ENCODE results near the gene NCKAP1.
"Not testable (repeated sequence)": the region's sequence is repeated elsewhere in the genome, so short reads cannot be mapped to it uniquely, and the experiment has no call there.

The NCKAP1 gene

DNA sequence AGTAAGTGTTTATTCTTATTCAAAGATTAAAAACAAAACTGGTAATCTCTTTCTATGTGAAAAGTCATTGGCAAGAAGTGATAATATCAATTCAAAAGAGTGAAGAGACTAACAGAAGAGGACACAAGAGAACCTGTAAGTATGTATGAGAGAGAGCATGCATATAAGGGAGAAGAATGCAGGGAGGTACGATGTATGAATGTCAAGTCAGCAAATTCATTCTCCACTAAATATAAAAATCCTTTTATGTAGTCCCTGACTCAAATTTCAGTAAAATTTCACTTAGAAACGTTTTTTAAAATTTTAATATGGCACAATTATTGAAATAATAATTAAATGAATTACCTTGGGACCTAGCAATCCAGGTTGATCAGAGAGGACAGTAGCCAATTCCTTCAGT lies 55.3 kb downstream of the NCKAP1 start:
- Histone ChIP-seq H3K36me3 (ENCODE audit: insufficient read depth, low read length) (peaks cover 72% of the 10 kb centered on the region), H3K9ac (ENCODE audit: low read depth, low read length) (no peak overlapping the region), H3K4me3 (ENCODE audit: low read length) (no peak overlapping the region), H3K27me3 (ENCODE audit: control insufficient read depth, insufficient read depth, low read length) (no peaks in the 10 kb centered on the region), H3K4me2 (ENCODE audit: low read length) (no peak overlapping the region), H3K4me1 (ENCODE audit: control insufficient read depth, insufficient read depth, low read length) (no peaks in the 10 kb centered on the region), H3K9me3 (replicated peaks; ENCODE audit: low read length) (no peaks in the 10 kb centered on the region)

DNA sequence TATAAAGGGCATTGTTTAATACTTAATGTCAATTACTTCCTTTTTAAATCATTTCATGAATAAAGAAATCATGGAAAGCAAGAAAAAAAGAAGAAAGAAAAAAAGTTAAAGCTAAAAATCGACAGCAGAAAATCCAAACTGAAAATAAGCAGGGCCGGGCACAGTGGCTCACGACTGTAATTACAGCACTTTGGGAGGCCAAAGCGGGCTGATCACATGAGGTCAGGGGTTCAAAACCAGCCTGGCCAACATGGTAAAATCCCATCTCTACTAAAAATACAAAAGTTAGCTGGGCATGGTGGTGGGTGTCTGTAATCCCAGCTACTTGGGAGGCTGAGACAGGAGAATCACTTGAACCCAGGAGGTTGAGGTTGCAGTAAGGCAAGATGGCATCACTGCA lies 56.8 kb downstream of the NCKAP1 start:
- H3K9me3 ChIP-seq (replicated peaks; ENCODE audit: low read length); H3K4me3 ChIP-seq (ENCODE audit: low read length): not testable (repeated sequence)

DNA sequence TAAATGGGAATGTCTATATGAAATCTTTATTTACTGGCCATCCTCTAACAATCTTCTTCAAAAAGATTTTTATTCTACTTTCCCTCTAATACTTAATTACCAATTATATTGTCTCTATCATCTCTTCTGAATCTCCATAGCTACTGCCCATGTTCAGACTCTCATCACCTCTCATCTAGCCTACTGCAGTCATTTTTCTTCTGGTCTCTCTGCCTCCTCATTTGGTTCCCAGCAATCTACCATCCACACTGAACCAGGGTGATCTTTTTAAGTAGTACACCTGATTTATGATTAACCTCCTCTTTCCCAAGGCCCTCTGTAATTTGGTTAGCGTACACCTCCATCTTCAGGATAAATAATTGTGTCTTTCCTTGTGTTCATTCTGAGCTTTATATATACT lies 57.6 kb downstream of the NCKAP1 start:
- H3K9ac ChIP-seq (ENCODE audit: low read depth, low read length), result no peak overlapping the region
- H3K4me1 ChIP-seq (ENCODE audit: control insufficient read depth, insufficient read depth, low read length), result no peaks in the 10 kb centered on the region
- no peaks in the 10 kb centered on the region for H3K9me3 ChIP-seq (replicated peaks; ENCODE audit: low read length)
- H3K4me3 ChIP-seq (ENCODE audit: low read length), result no peak overlapping the region
- no peaks in the 10 kb centered on the region for H3K27me3 ChIP-seq (ENCODE audit: control insufficient read depth, insufficient read depth, low read length)
- no peak overlapping the region for H3K4me2 ChIP-seq (ENCODE audit: low read length)
- H3K36me3 ChIP-seq (ENCODE audit: insufficient read depth, low read length), result peaks cover 70% of the 10 kb centered on the region

More for the DNA sequence above, 56.8 kb downstream of the NCKAP1 start:
- not testable (repeated sequence) for H3K9ac ChIP-seq (ENCODE audit: low read depth, low read length); H3K4me1 ChIP-seq (ENCODE audit: control insufficient read depth, insufficient read depth, low read length); H3K4me2 ChIP-seq (ENCODE audit: low read length); H3K27me3 ChIP-seq (ENCODE audit: control insufficient read depth, insufficient read depth, low read length)
- peaks cover 72% of the 10 kb centered on the region for H3K36me3 ChIP-seq (ENCODE audit: insufficient read depth, low read length)

DNA sequence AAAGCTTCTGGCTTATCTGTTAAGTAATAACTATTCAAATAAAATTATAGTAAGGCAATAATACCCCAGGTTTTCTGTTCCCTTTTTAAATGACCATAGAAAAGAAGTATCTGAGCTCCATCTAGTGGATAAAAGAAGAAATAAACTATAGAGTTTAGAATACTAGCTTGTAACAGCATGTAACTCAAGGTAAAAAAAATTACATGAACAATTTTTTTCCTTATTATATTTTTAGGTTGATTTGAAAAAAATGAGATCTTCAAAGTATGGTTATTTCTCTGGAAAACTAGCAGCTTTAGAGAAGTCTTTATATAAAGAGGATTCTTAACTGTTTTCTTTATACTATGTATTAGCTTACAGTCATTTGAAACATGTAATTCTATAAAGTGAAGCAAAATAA lies 58.1 kb downstream of the NCKAP1 start:
- Histone ChIP-seq H3K9me3 (replicated peaks; ENCODE audit: low read length) (no peaks in the 10 kb centered on the region), H3K9ac (ENCODE audit: low read depth, low read length) (no peak overlapping the region), H3K4me3 (ENCODE audit: low read length) (no peak overlapping the region), H3K4me2 (ENCODE audit: low read length) (no peak overlapping the region), H3K4me1 (ENCODE audit: control insufficient read depth, insufficient read depth, low read length) (no peaks in the 10 kb centered on the region), H3K27me3 (ENCODE audit: control insufficient read depth, insufficient read depth, low read length) (no peaks in the 10 kb centered on the region), H3K36me3 (ENCODE audit: insufficient read depth, low read length) (peaks cover 68% of the 10 kb centered on the region)

DNA sequence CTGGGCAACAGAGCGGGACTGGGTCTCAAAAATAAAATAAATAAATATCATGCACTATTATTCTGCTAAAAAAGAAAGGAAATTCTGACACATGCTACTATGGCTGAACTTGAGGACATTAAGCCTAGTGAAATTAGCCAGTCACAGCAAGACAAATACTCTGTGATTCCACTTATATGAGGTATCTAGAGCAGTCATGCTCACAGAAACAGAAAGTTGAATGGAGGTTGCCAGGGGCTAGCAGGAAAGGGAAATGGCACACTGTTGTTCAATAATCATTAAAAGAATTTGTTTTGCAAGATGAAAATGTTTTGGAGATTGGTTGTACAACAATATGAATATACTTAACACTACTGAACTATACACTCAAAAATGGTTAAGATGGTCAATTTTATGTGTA lies 60.8 kb downstream of the NCKAP1 start:
- Histone ChIP-seq H3K4me2 (ENCODE audit: low read length) (no peak overlapping the region), H3K27me3 (ENCODE audit: control insufficient read depth, insufficient read depth, low read length) (no peaks in the 10 kb centered on the region), H3K9ac (ENCODE audit: low read depth, low read length) (no peak overlapping the region), H3K4me3 (ENCODE audit: low read length) (no peak overlapping the region), H3K9me3 (replicated peaks; ENCODE audit: low read length) (no peaks in the 10 kb centered on the region), H3K36me3 (ENCODE audit: insufficient read depth, low read length) (peaks cover 60% of the 10 kb centered on the region), H3K4me1 (ENCODE audit: control insufficient read depth, insufficient read depth, low read length) (no peaks in the 10 kb centered on the region)

DNA sequence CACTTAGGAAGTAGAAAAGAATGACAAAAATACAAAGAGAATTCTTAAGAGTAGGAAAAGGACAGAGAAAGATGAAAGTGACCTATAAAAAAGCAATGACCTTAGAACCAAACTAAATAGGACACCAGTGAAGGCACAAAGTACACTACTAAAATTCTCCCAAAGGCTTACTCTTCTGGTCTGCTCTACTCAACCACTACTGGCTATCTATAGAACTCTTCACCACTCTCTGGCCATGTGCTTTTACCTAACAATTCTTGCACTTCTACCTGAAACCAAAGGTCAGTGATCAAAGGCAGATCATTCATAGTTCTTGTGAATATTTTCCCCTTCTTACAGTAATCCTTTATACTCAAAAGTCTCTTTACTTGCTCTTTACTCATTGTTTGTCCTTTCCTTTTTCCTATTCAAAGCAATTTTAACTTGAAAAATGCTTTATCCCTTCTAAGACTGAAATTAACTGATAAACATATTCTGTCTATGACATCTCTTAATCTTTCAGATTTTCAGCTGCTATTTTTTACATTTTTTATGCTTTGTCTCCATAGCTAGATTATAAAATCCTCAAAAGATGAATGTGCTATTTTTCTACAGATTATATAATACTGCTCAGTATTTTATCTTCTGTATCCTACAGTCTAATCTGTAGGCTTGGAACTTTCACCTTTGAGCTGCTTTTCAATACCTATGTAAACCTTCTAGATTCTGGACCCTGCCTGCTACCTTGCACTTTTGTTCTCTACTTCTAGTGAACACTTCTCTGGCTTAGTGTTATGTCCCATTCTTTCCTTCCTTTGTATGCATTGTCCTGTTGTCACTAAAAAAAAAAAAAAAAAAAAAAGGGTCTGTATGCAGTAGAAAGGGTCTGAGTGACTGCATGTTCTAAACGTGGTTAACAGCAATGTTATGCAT lies 64.6 kb downstream of the NCKAP1 start:
- H3K4me2 ChIP-seq (ENCODE audit: low read length), result no peak overlapping the region
- H3K9ac ChIP-seq (ENCODE audit: low read depth, low read length), result no peak overlapping the region
- no peaks in the 10 kb centered on the region for H3K9me3 ChIP-seq (replicated peaks; ENCODE audit: low read length)
- H3K4me1 ChIP-seq (ENCODE audit: control insufficient read depth, insufficient read depth, low read length), result no peaks in the 10 kb centered on the region
- H3K27me3 ChIP-seq (ENCODE audit: control insufficient read depth, insufficient read depth, low read length), result no peaks in the 10 kb centered on the region
- H3K4me3 ChIP-seq (ENCODE audit: low read length), result no peak overlapping the region
- H3K36me3 ChIP-seq (ENCODE audit: insufficient read depth, low read length), result peaks cover 47% of the 10 kb centered on the region

DNA sequence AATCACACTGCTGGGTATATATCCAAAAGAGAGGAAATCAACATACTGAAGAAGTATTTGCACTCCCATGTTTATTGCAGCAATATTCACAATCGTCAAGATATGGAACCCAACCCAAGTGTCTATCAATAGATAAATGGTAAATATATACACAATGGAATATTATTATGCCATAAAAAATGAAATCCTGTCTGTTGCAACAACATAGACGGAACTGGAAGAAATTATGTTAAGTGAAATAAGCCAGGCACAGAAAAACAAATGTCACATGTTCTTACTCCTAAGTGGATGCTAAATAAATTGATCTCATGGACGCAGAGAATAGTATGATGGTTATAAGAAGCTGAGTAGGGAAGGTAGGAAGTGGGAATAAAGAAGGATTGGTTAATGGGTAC lies 65.7 kb downstream of the NCKAP1 start:
- Histone ChIP-seq H3K9me3 (replicated peaks; ENCODE audit: low read length) (no peaks in the 10 kb centered on the region), H3K4me1 (ENCODE audit: control insufficient read depth, insufficient read depth, low read length) (no peaks in the 10 kb centered on the region), H3K27me3 (ENCODE audit: control insufficient read depth, insufficient read depth, low read length) (no peaks in the 10 kb centered on the region), H3K36me3 (ENCODE audit: insufficient read depth, low read length) (peaks cover 48% of the 10 kb centered on the region), H3K4me2 (ENCODE audit: low read length) (no peak overlapping the region), H3K9ac (ENCODE audit: low read depth, low read length) (no peak overlapping the region), H3K4me3 (ENCODE audit: low read length) (no peak overlapping the region)

DNA sequence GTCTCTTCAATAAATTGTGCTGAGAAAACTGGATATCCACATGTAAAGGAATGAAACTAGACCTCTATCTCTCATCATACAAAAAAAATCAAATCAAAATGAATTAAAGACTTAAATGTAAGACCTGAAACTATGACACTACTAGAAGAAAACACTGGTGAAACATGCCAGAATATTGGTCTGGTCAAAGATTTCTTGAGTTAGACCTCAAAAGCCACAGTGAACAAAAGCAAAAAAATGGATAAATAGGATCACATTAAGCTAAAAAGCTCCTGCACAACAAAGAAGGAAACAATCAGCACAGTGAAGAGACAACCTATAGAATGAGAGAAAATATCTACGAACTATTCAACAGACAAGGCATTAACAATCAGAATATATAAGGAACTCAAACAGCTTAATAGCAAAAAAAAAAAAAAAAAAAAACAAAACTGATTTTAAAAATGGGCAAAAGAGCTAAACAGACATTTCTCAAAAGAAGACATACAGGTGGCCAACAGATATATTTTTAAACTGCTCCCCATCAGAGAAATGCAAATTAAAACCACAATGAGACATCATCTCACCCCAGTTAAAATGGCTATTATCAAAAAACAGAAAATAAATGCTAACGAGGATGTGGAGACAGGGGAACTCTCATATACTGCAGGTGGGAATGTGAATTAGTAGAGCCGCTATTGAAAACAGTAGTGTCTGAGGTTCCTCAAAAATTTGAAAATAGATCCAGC lies 66.3 kb downstream of the NCKAP1 start:
- Histone ChIP-seq H3K9ac (ENCODE audit: low read depth, low read length) (no peak overlapping the region), H3K4me2 (ENCODE audit: low read length) (no peak overlapping the region), H3K4me3 (ENCODE audit: low read length) (no peak overlapping the region), H3K36me3 (ENCODE audit: insufficient read depth, low read length) (peaks cover 46% of the 10 kb centered on the region), H3K27me3 (ENCODE audit: control insufficient read depth, insufficient read depth, low read length) (no peaks in the 10 kb centered on the region), H3K9me3 (replicated peaks; ENCODE audit: low read length) (no peaks in the 10 kb centered on the region), H3K4me1 (ENCODE audit: control insufficient read depth, insufficient read depth, low read length) (no peaks in the 10 kb centered on the region)

DNA sequence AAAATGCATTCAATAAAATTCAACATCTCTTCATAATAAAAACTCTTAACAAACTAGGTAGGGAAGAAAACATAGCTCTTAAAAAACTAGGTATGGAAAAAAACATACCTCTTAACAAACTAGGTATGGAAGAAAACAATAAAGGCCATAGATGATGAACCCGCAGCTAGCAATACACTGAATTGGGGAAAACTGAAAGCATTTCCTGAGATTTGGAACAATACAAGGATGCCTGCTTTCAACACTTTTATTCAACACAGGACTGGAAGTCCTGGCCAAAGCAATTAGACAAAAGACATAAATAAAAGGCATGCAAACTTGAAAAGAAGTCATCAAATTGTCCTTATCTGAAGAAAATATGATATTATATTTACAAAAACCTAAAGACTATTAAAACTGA lies 67.8 kb downstream of the NCKAP1 start:
- Histone ChIP-seq H3K27me3 (ENCODE audit: control insufficient read depth, insufficient read depth, low read length) (no peaks in the 10 kb centered on the region), H3K9me3 (replicated peaks; ENCODE audit: low read length) (no peaks in the 10 kb centered on the region), H3K4me2 (ENCODE audit: low read length) (no peak overlapping the region), H3K9ac (ENCODE audit: low read depth, low read length) (no peak overlapping the region), H3K36me3 (ENCODE audit: insufficient read depth, low read length) (peaks cover 43% of the 10 kb centered on the region), H3K4me3 (ENCODE audit: low read length) (no peak overlapping the region), H3K4me1 (ENCODE audit: control insufficient read depth, insufficient read depth, low read length) (no peaks in the 10 kb centered on the region)

DNA sequence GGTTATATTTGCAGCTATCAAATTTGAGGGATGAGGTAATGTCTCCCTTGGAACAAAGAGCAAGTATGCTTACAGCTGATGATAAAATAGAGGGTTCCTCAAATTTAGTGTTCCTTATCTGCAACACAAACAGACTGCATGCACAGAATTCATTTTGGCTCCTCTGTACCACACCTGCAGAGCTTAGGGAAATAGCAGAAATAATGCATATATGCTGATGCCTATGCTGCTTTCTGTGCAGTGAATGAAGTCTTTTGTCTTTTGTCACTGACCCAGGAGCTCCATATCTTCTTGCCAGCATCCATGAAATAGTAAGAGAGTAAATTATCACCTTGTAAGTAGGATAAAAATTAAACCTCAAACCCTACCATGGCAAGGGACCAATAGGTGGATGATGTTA lies 69.8 kb downstream of the NCKAP1 start:
- no peak overlapping the region for H3K9ac ChIP-seq (ENCODE audit: low read depth, low read length)
- no peak overlapping the region for H3K4me2 ChIP-seq (ENCODE audit: low read length)
- H3K4me3 ChIP-seq (ENCODE audit: low read length), result no peak overlapping the region
- no peaks in the 10 kb centered on the region for H3K4me1 ChIP-seq (ENCODE audit: control insufficient read depth, insufficient read depth, low read length)
- peaks cover 48% of the 10 kb centered on the region for H3K36me3 ChIP-seq (ENCODE audit: insufficient read depth, low read length)
- no peaks in the 10 kb centered on the region for H3K27me3 ChIP-seq (ENCODE audit: control insufficient read depth, insufficient read depth, low read length)
- no peaks in the 10 kb centered on the region for H3K9me3 ChIP-seq (replicated peaks; ENCODE audit: low read length)

DNA sequence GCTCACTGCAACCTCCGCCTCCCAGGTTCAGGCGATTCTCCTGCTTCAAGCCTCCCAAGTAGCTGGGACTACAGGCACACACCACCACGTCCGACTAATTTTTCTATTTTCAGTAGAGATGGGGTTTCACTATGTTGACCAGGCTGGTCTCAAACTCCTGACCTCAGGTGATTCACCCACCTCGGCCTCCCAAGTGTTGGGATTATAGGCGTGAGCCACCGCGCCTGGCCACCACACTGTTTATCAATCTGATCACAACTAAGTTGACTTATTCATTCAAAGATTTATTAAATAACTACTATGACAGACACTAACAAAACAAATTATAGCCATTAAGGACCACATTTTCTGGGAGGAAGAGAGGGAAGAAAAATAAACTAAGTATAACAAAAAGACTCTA lies 71.9 kb downstream of the NCKAP1 start:
- not testable (repeated sequence) for H3K9ac ChIP-seq (ENCODE audit: low read depth, low read length); H3K4me1 ChIP-seq (ENCODE audit: control insufficient read depth, insufficient read depth, low read length); H3K4me3 ChIP-seq (ENCODE audit: low read length); H3K9me3 ChIP-seq (replicated peaks; ENCODE audit: low read length); H3K27me3 ChIP-seq (ENCODE audit: control insufficient read depth, insufficient read depth, low read length); H3K4me2 ChIP-seq (ENCODE audit: low read length)
- H3K36me3 ChIP-seq (ENCODE audit: insufficient read depth, low read length), result peaks cover 41% of the 10 kb centered on the region

DNA sequence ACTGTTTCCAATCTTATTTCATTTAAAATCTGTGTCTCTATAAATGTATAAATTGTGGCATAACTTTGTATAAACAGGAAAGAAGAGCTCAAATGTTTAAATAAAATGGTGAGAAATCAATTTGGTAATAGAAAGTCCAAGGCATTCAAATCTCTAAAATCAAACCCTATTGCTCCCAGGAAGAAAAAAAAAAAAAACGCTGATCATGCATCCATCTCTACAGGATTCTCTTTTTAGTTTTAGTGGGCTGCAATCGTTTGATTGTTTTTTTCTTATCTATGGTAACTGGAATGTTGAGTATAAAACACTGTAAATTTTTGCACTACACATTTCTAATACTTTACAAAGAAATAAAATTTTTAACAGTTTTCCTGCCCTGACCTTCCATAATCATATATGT lies 75.6 kb downstream of the NCKAP1 start:
- Histone ChIP-seq H3K36me3 (ENCODE audit: insufficient read depth, low read length) (peaks cover 31% of the 10 kb centered on the region), H3K27me3 (ENCODE audit: control insufficient read depth, insufficient read depth, low read length) (no peaks in the 10 kb centered on the region), H3K9ac (ENCODE audit: low read depth, low read length) (no peak overlapping the region)

More for the DNA sequence above, 75.6 kb downstream of the NCKAP1 start:
- no peaks in the 10 kb centered on the region for H3K4me1 ChIP-seq (ENCODE audit: control insufficient read depth, insufficient read depth, low read length)
- H3K4me2 ChIP-seq (ENCODE audit: low read length), result no peak overlapping the region
- no peaks in the 10 kb centered on the region for H3K9me3 ChIP-seq (replicated peaks; ENCODE audit: low read length)
- H3K4me3 ChIP-seq (ENCODE audit: low read length), result no peak overlapping the region

Measured in skeletal muscle satellite cell (primary cell).